Measurements from ENCODE around the gene PTGER1. TPM values are rescaled to one million over a fixed set of nuclear protein-coding genes. Genes with fewer than 3 reads are reported as not detected.
"Not testable (repeated sequence)": the region's sequence is repeated elsewhere in the genome, so short reads cannot be mapped to it uniquely, and the experiment has no call there.

PTGER1 gene
- total RNA-seq, 1 donor = 1.9 TPM

DNA sequence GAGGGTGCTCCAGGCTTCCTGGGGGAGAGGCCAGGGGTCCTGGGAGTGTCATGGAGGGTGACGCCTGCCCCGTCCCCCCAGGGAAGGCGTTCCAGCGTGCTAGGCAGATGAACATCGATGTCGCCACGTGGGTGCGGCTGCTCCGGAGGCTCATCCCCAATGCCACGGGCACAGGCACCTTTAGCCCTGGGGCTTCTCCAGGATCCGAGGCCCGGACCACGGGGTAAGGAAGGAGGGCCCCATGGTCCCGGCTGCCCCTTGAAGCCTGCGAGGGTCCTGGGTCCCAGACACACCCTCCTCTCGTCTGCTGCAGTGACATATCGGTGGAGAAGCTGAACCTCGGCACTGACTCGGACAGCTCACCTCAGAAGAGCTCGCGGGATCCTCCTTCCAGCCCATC is 11.4 kb downstream of the PTGER1 start:
- no peak overlapping the region for H3K4me3 ChIP-seq (ENCODE audit: low read depth, low read length)
- TF ChIP-seq, protein P1, sequence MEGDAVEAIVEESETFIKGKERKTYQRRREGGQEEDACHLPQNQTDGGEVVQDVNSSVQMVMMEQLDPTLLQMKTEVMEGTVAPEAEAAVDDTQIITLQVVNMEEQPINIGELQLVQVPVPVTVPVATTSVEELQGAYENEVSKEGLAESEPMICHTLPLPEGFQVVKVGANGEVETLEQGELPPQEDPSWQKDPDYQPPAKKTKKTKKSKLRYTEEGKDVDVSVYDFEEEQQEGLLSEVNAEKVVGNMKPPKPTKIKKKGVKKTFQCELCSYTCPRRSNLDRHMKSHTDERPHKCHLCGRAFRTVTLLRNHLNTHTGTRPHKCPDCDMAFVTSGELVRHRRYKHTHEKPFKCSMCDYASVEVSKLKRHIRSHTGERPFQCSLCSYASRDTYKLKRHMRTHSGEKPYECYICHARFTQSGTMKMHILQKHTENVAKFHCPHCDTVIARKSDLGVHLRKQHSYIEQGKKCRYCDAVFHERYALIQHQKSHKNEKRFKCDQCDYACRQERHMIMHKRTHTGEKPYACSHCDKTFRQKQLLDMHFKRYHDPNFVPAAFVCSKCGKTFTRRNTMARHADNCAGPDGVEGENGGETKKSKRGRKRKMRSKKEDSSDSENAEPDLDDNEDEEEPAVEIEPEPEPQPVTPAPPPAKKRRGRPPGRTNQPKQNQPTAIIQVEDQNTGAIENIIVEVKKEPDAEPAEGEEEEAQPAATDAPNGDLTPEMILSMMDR (IDR thresholded peaks at IDR 0.05; ENCODE audit: insufficient read depth, low read length) = no peak
- DNase-seq (ENCODE audit: low read depth) = no peak

DNA sequence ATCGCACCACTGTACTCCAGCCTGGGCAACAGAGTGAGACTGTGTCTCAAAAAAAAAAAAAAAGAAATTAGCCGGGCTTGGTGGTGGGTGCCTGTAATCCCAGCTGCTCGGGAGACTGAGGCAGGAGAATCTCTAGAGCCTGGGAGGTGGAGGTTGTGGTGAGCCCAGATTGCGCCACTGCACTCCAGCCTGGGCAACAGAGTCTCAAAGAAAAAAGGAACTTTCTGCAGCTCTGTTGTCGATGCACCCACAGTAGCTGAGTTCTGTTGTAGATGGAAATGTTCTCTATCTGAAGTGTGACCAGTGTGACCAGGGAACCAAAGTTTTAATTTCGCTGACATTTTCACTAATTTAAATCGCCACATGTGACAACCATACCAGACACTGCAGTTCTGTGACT is 12.8 kb downstream of the PTGER1 start:
- H3K4me3 ChIP-seq (ENCODE audit: low read depth, low read length); DNase-seq (ENCODE audit: low read depth): not testable (repeated sequence)

DNA sequence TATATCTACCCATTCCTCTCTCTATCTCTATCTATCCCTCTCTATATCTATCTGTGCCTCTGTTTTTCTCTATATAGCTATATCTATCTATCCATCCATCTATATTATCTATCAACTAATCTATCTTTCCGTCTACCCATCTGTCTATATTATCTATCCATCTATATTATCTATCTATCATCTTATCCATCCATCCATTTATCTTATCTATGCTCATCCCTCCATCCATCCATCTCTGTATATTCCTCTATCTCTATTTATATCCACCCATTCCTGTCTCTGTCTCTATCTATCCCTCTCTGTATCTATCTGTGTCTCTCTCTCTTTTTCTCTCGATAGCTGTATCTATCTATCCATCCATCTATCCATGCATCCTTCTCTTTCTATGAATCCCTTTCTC is 14.2 kb downstream of the PTGER1 start:
- TF ChIP-seq, protein P1 (IDR thresholded peaks at IDR 0.05; ENCODE audit: insufficient read depth, low read length) = no peak
- no peak for DNase-seq (ENCODE audit: low read depth)
- H3K4me3 ChIP-seq (ENCODE audit: low read depth, low read length) = no peak overlapping the region

DNA sequence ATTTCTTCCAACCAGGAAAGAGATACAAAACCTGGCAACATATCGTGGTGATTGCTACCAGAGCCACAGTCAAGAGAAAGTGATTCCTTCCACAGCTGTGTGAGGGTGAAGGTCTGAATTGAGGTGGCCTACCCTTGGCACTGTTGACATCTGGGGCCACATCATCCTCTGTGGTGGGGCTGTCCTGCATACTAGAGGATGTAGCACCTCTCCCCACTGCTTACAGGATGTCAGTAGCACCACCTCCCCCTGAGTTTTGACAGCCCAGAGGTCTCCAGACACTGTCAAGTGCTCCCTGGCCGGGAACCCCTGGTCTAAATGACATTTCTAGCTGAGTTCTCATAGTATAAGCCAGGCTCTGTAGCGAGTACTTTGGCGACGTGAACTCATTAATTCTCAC is 15.5 kb downstream of the PTGER1 start:
- no peak for DNase-seq (ENCODE audit: low read depth)
- TF ChIP-seq, protein P1 (IDR thresholded peaks at IDR 0.05; ENCODE audit: insufficient read depth, low read length) = no peak
- no peak overlapping the region for H3K4me3 ChIP-seq (ENCODE audit: low read depth, low read length)

DNA sequence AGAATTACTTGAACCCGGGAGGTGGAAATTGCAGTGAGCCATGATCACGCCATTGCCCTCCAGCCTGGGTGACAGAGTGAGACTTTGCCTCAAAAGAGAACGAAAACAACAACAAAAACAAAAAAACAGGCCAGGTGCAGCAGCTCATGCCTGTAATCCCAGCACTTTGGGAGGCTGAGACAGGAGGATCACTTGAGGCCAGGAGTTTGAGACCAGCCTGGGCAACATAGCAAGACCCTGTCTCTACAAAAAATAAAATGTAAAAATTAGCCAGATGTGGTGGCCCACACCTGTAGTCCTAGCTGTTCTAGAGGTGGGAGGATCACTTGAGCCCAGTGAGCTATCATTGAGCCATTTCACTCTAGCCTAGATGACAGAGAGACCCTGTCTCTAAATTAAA is 22.9 kb downstream of the PTGER1 start:
- not testable (repeated sequence) for DNase-seq (ENCODE audit: low read depth)

DNA sequence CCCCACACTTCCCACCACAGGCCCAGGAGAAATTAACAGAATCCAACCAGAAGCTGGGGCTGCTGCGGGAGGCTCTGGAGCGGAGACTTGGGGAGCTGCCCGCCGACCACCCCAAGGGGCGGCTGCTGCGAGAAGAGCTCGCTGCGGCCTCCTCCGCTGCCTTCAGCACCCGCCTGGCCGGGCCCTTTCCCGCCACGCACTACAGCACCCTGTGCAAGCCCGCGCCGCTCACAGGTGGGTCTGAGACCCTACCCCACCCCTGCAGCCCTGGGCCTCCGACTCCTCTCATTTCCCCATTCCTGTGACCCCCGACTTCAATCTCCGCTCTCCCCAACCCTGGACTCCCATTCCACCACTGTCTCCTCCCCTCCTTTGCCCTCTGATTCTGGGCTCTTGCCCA is 24.3 kb downstream of the PTGER1 start:
- no peak overlapping the region for H3K4me3 ChIP-seq (ENCODE audit: low read depth, low read length)
- TF ChIP-seq, protein P1 (IDR thresholded peaks at IDR 0.05; ENCODE audit: insufficient read depth, low read length) = no peak
- no peak for DNase-seq (ENCODE audit: low read depth)

More for the DNA sequence above, 22.9 kb downstream of the PTGER1 start:
- not testable (repeated sequence) for H3K4me3 ChIP-seq (ENCODE audit: low read depth, low read length)

DNA sequence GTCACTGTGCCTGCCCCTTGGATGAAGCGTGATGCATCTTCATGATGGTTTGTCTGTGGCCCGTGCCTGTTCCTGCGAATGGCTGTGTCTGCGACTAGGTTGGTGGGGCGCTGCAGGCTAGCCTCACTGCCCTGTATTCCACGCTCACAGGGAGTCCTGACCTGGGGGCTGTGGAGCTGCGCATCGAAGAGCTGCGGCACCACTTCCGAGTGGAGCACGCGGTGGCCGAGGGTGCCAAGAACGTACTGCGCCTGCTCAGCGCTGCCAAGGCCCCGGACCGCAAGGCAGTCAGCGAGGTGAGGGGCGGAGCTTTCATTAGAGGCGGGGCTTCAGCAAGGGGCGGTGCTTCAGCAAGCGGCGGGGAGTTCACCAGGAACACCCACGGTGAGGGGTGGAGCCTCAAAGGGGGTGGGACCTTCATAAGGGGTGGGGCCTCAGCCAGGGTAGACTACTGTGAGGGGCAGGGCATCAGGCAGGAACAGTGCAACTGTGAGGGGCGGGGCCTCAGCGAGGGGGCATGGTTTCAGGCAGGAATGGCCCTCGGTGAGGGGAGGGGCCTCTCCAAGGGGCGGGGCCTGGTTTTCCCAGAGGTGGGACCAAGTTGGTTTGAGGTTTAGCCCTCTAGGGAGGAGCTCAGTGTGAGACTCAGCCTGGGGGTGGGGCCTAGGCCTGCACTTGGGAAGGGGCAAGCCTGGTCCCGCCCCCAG is 24.8 kb downstream of the PTGER1 start:
- TF ChIP-seq, protein P1 (IDR thresholded peaks at IDR 0.05; ENCODE audit: insufficient read depth, low read length) = no peak
- no peak for DNase-seq (ENCODE audit: low read depth)
- H3K4me3 ChIP-seq (ENCODE audit: low read depth, low read length) = no peak overlapping the region

DNA sequence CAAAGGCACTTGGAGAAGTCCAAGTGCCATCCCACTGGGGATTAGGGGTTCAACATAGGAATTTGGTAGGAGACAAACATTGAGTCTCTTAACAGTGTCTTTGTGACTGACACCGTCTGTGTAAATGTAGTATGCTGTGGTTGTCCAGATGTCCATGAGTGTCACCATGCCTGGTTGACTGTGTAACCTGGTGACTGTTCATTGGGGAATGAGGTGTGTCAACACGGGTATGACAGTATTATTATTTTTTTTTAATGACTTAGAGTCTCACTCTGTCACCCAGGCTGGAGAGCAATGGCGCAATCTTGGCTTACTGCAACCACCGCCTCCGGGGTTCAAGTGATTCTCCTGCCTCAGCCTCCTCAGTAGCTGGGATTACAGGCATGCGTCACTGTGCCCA is 25.8 kb downstream of the PTGER1 start:
- no peak for DNase-seq (ENCODE audit: low read depth)
- TF ChIP-seq, protein P1 (IDR thresholded peaks at IDR 0.05; ENCODE audit: insufficient read depth, low read length) = no peak
- no peak overlapping the region for H3K4me3 ChIP-seq (ENCODE audit: low read depth, low read length)
